Panc1 (cell line): ENCODE results near the gene LRRC38. TPM values are rescaled to one million over a fixed set of nuclear protein-coding genes. Genes with fewer than 3 reads are reported as not detected.

Experiments
- ATAC-seq: fragments of 200-7000 bp; cut with Tn5 transposase; 2 replicates; pipeline ENCODE4 v1.9.1; 2020; ENCODE audit warnings: mild to moderate bottlenecking, moderate library complexity
- BruUV-seq: library from RNA; stranded (reverse); fragments of 400-500 nt; replicated peaks from 2 replicates; lab custom pipeline; 2021; lab: Mats Ljungman, UMichigan
- CTCF ChIA-PET: fragments of 300-600 bp; sonication (Branson Sonifier 250); formaldehyde crosslinking; loops from one replicate; lab custom pipeline; 2022; ENCODE audit warnings: antibody characterized with exemption; lab: Charles Lee
- POLR2A ChIA-PET: fragments of 300-600 bp; sonication (Branson Sonifier 250); formaldehyde crosslinking; loops from one replicate; lab custom pipeline; 2022; ENCODE audit warnings: antibody characterized with exemption; lab: Charles Lee
- DNase-seq: peaks from one replicate; pipeline ENCODE4 v3.0.0-alpha.2; 2010; ENCODE audit warnings: low read depth, low spot score
- H3K27ac ChIP-seq: 2 replicates; pipeline ENCODE4 v1.5.1; 2011; ENCODE audit warnings: mild to moderate bottlenecking, low read length, inconsistent platforms
- H3K27me3 ChIP-seq: fragments of 200-500 bp; sonication (Bioruptor generic); 2 replicates; pipeline ENCODE4 v1.6.0; 2014; ENCODE audit warnings: low read length, inconsistent platforms; ENCODE audit not compliant: control insufficient read depth, insufficient read depth
- H3K36me3 ChIP-seq: fragments of 200-500 bp; sonication (Bioruptor generic); 2 replicates; pipeline ENCODE4 v1.5.1; 2014; ENCODE audit warnings: inconsistent platforms, mild to moderate bottlenecking, low read length, moderate library complexity; ENCODE audit not compliant: control insufficient read depth, insufficient read depth
- H3K4me1 ChIP-seq: 2 replicates; pipeline ENCODE4 v1.5.1; 2011; ENCODE audit warnings: inconsistent platforms, mild to moderate bottlenecking, low read length, moderate library complexity; ENCODE audit not compliant: control insufficient read depth, insufficient read depth
- H3K4me3 ChIP-seq, 2 experiments: 2 replicates each; pipeline ENCODE4 v1.5.1; 2011 to 2012; ENCODE audit warnings: low read depth in 2 of 2, low read length in 2 of 2, mild to moderate bottlenecking in 2 of 2, inconsistent platforms in 1 of 2, moderate library complexity in 1 of 2
- H3K9me3 ChIP-seq: fragments of 200-500 bp; sonication (Bioruptor generic); 2 replicates; pipeline ENCODE4 v1.5.1; 2014; ENCODE audit warnings: low read depth, mild to moderate bottlenecking, inconsistent platforms, low read length, moderate library complexity; ENCODE audit not compliant: control insufficient read depth, insufficient read depth
- POLR2AphosphoS5 ChIP-seq: IDR thresholded peaks from 2 replicates; pipeline ENCODE4 v1.6.1; 2012; ENCODE audit warnings: mild to moderate bottlenecking, low read depth, low read length, moderate library complexity
- SIN3A ChIP-seq: IDR thresholded peaks from 2 replicates; pipeline ENCODE4 v1.6.1; 2012; ENCODE audit warnings: low read depth, mild to moderate bottlenecking, low read length, moderate library complexity, borderline replicate concordance; ENCODE audit not compliant: insufficient read depth
- TCF7L2 ChIP-seq: IDR thresholded peaks from 2 replicates; pipeline ENCODE4 v1.6.1; 2011; ENCODE audit warnings: mild to moderate bottlenecking, low read depth, low read length, inconsistent platforms
- in situ Hi-C: cut with HindIII; loops from 2 replicates; pipeline ENCODE4 v1.10.0; 2016; ENCODE audit warnings: low sequenced_read_pairs, low pct_unique_long_range_greater_than_20kb
- intact Hi-C: fragments of 100-400 bp; cut with micrococcal nuclease; formaldehyde crosslinking; loops from one replicate; pipeline ENCODE4 v1.10.0; 2022; ENCODE audit not compliant: unreplicated experiment
- total RNA-seq: library from RNA; stranded (reverse); gene quantifications from one replicate; pipeline ENCODE4 v1.2.1, GENCODE V29; 2021; ENCODE audit not compliant: unreplicated experiment
- TF ChIP-seq, protein P1 (sequence below): fragments of 450-650 bp; IDR thresholded peaks from 2 replicates; pipeline ENCODE4 v1.5.1; 2017; ENCODE audit warnings: mild to moderate bottlenecking
- TF ChIP-seq, protein P2 (sequence below), 2 experiments: IDR thresholded peaks; 2 replicates each; pipeline ENCODE4 v1.6.1; 2011 to 2012; ENCODE audit warnings: low read depth in 2 of 2, control low read depth in 1 of 2, low read length in 1 of 2, mild to moderate bottlenecking in 1 of 2, moderate library complexity in 1 of 2; ENCODE audit not compliant: insufficient read depth in 1 of 2

The LRRC38 gene
- total RNA-seq, 1 experiment from 2014 or later: not detected

DNA sequence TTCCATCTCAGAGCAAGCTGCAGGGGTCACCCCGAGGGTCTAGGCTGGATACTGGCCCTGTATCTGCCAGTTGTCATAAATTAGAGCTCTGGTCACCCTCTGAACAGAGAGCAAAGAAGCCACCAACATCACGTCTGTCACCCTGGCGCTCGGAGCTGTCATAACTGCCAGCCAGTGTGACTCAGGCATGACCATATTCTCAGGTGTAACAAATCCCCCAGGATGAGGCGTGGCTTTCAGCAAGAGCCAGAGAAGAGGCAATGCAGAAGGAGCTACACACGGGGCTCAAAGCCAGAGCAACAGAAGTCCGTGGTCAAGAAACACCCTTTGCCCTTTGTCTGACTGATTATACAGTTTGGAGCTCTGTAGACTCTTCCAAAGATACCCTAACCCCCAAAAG, 63.6 kb downstream of the LRRC38 start:
- Histone ChIP-seq H3K27me3 (no peaks in the 10 kb centered on the region), H3K27ac (no peak overlapping the region), H3K4me1 (no peaks in the 10 kb centered on the region), H3K9me3 (no peaks in the 10 kb centered on the region), H3K4me3 (no peak overlapping the region), H3K36me3 (no peaks in the 10 kb centered on the region)
- in situ Hi-C loops: no loop called here
- POLR2A ChIA-PET: no interaction called here
- DNase-seq: no peak
- TF ChIP-seq, protein P1, sequence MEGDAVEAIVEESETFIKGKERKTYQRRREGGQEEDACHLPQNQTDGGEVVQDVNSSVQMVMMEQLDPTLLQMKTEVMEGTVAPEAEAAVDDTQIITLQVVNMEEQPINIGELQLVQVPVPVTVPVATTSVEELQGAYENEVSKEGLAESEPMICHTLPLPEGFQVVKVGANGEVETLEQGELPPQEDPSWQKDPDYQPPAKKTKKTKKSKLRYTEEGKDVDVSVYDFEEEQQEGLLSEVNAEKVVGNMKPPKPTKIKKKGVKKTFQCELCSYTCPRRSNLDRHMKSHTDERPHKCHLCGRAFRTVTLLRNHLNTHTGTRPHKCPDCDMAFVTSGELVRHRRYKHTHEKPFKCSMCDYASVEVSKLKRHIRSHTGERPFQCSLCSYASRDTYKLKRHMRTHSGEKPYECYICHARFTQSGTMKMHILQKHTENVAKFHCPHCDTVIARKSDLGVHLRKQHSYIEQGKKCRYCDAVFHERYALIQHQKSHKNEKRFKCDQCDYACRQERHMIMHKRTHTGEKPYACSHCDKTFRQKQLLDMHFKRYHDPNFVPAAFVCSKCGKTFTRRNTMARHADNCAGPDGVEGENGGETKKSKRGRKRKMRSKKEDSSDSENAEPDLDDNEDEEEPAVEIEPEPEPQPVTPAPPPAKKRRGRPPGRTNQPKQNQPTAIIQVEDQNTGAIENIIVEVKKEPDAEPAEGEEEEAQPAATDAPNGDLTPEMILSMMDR: no peak
- TF ChIP-seq, protein P2, sequence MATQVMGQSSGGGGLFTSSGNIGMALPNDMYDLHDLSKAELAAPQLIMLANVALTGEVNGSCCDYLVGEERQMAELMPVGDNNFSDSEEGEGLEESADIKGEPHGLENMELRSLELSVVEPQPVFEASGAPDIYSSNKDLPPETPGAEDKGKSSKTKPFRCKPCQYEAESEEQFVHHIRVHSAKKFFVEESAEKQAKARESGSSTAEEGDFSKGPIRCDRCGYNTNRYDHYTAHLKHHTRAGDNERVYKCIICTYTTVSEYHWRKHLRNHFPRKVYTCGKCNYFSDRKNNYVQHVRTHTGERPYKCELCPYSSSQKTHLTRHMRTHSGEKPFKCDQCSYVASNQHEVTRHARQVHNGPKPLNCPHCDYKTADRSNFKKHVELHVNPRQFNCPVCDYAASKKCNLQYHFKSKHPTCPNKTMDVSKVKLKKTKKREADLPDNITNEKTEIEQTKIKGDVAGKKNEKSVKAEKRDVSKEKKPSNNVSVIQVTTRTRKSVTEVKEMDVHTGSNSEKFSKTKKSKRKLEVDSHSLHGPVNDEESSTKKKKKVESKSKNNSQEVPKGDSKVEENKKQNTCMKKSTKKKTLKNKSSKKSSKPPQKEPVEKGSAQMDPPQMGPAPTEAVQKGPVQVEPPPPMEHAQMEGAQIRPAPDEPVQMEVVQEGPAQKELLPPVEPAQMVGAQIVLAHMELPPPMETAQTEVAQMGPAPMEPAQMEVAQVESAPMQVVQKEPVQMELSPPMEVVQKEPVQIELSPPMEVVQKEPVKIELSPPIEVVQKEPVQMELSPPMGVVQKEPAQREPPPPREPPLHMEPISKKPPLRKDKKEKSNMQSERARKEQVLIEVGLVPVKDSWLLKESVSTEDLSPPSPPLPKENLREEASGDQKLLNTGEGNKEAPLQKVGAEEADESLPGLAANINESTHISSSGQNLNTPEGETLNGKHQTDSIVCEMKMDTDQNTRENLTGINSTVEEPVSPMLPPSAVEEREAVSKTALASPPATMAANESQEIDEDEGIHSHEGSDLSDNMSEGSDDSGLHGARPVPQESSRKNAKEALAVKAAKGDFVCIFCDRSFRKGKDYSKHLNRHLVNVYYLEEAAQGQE (IDR thresholded peaks at IDR 0.05; ENCODE audit: insufficient read depth in 1 of 2, low read depth in 2 of 2, low read length in 1 of 2): no peak
- TF ChIP-seq POLR2AphosphoS5: no peak
- no peak for TF ChIP-seq SIN3A
- TF ChIP-seq TCF7L2: no peak
- intact Hi-C loops: no loop called here
- no TSS peak for BruUV-seq
- ATAC-seq: no peak
- CTCF ChIA-PET: no interaction called here

GRCh38 chr1:13443335-13443979, 70.3 kb downstream of the LRRC38 start:
- in situ Hi-C loops: no loop called here
- POLR2A ChIA-PET: no interaction called here
- no peaks in the 10 kb centered on the region for H3K9me3 ChIP-seq

More at GRCh38 chr1:13443335-13443979, 70.3 kb downstream of the LRRC38 start:
- intact Hi-C loops: no loop called here
- no TSS peak for BruUV-seq
- H3K4me1 ChIP-seq: no peaks in the 10 kb centered on the region
- CTCF ChIA-PET: no interaction called here
- ATAC-seq: no peak
- H3K4me3 ChIP-seq: no peak overlapping the region
- no peaks in the 10 kb centered on the region for H3K36me3 ChIP-seq
- TF ChIP-seq SIN3A: no peak
- TF ChIP-seq, protein P1: no peak
- no peak for TF ChIP-seq TCF7L2
- TF ChIP-seq, protein P2 (IDR thresholded peaks at IDR 0.05; ENCODE audit: insufficient read depth in 1 of 2, low read depth in 2 of 2, low read length in 1 of 2): no peak
- TF ChIP-seq POLR2AphosphoS5: no peak
- DNase-seq: no peak
- no peaks in the 10 kb centered on the region for H3K27me3 ChIP-seq
- no peak overlapping the region for H3K27ac ChIP-seq
